Skeletal muscle tissue (tissue), 4 donors: ENCODE measurements around the gene OSGIN1. TPM values are rescaled to one million over a fixed set of nuclear protein-coding genes. Genes with fewer than 3 reads are reported as not detected.

Experiments used
- H3K27ac ChIP-seq: one replicate; pipeline ENCODE4 v1.7.0; 2013; ENCODE audit warnings: mild to moderate bottlenecking, low read depth, low read length, inconsistent platforms
- H3K27me3 ChIP-seq, 3 donors: one replicate each; pipeline ENCODE4 v1.7.0; 2013; ENCODE audit warnings: low read length in 3 of 3; ENCODE audit not compliant: control insufficient read depth in 3 of 3, insufficient read depth in 3 of 3
- H3K36me3 ChIP-seq, 3 donors: one replicate each; pipeline ENCODE4 v1.7.0; 2013; ENCODE audit warnings: low read length in 3 of 3; ENCODE audit not compliant: control insufficient read depth in 3 of 3, insufficient read depth in 3 of 3
- H3K4me1 ChIP-seq, 3 donors: one replicate each; pipeline ENCODE4 v1.7.0; 2013; ENCODE audit warnings: low read length in 3 of 3, mild to moderate bottlenecking in 3 of 3; ENCODE audit not compliant: control insufficient read depth in 3 of 3, insufficient read depth in 3 of 3
- H3K4me3 ChIP-seq, 3 donors: one replicate each; pipeline ENCODE4 v1.7.0; 2013; ENCODE audit warnings: low read length in 3 of 3
- H3K9ac ChIP-seq, 3 donors: one replicate each; pipeline ENCODE4 v1.7.0; 2013; ENCODE audit warnings: low read length in 3 of 3, mild to moderate bottlenecking in 3 of 3, moderate library complexity in 2 of 3, low read depth in 1 of 3
- H3K9me3 ChIP-seq, 3 donors: one replicate each; pipeline ENCODE4 v1.7.0; 2013; ENCODE audit warnings: low read length in 3 of 3; ENCODE audit not compliant: control insufficient read depth in 3 of 3
- total RNA-seq: library from RNA; depleted of rRNA; stranded (reverse); fragments of >200 nt; gene quantifications from one replicate; pipeline ENCODE4 v1.2.3, GENCODE V29; 2014
- donor health status: Osteomylitis.

OSGIN1 gene
- total RNA-seq, 1 donor from 2014 or later: 0.52 TPM

DNA sequence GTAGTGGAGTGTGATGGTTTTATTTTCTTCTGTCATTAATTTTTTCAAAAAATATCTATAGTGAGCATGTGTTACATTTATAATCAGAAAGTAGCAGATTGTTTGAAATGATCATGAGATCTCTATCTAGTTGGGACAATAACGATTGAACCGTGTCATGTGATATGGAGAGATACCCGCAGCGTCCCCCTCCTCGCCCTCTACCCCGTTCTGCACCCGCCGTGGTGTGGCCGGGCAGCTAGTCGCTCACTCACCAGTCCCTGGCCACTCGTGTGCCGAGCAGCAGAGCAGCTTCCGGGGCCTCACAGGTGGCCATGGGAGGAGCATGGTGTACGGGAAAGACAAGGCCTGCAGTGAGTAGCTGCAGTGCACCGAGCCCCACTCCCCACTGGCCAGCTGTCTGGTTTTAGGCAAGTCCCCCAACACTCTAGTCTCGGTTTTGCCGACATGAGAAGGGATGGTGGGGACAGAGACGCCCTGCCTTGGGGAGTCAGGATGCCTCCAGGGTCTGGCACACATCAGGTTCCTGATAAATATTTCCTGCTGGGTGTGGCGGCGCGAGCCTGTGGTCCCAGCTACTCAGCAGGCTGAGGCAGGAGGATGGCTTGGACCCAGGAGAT lies 38.8 kb upstream of the OSGIN1 start:
- Histone ChIP-seq H3K4me3 (no peak overlapping the region), H3K9me3 (no peaks in the 10 kb centered on the region), H3K9ac (no peak overlapping the region), H3K27ac (no peak overlapping the region), H3K36me3 (peaks cover 61 to 70% (median 64%) of the 10 kb centered on the region in 3 donors), H3K4me1 (peaks cover 15 to 24% (median 19%) of the 10 kb centered on the region in 3 donors), H3K27me3 (no peaks in the 10 kb centered on the region)

DNA sequence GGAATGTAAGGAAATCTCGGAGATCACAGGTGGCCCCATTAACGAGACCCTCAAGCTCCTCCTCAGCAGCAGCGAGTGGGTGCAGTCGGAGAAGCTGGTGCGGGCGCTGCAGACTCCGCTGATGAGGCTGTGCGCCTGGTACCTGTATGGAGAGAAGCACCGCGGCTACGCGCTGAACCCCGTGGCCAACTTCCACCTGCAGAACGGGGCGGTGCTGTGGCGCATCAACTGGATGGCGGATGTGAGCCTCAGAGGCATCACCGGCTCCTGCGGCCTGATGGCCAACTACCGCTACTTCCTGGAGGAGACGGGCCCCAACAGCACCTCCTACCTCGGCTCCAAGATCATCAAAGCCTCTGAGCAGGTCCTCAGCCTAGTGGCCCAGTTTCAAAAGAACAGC lies 38.0 kb upstream of the OSGIN1 start:
- Histone ChIP-seq H3K4me3 (no peak overlapping the region), H3K9me3 (no peaks in the 10 kb centered on the region), H3K27me3 (no peaks in the 10 kb centered on the region), H3K9ac (no peak overlapping the region), H3K27ac (no peak overlapping the region), H3K36me3 (peaks cover 68 to 76% (median 68%) of the 10 kb centered on the region in 3 donors), H3K4me1 (peaks cover 15 to 24% (median 19%) of the 10 kb centered on the region in 3 donors)

DNA sequence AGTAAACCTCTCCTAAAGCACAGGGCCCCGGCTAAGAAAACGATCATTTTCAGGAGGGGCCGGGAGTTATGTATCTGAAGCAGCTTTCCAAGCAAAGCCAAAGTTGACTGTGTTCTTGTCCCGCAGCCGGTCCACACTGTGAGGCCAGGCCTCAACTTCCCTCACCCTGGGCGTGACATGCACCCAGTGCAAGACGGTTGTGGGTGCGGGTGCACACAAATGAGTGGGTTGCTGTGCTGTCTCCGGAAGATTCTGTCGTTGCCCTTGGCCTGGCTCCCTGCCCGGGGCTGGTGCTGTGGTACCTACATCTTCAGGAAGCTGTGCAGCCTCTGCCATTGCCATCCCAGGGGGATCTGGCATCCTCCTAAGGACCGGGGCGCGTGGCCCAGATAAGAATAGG lies 37.5 kb upstream of the OSGIN1 start:
- Histone ChIP-seq H3K27me3 (no peaks in the 10 kb centered on the region), H3K27ac (no peak overlapping the region), H3K4me3 (no peak overlapping the region), H3K36me3 (peaks cover 70 to 80% (median 72%) of the 10 kb centered on the region in 3 donors), H3K9me3 (no peaks in the 10 kb centered on the region), H3K4me1 (peaks cover 15 to 24% (median 19%) of the 10 kb centered on the region in 3 donors), H3K9ac (peak overlapping the region in 1 of 3 donors; percentile 25)

DNA sequence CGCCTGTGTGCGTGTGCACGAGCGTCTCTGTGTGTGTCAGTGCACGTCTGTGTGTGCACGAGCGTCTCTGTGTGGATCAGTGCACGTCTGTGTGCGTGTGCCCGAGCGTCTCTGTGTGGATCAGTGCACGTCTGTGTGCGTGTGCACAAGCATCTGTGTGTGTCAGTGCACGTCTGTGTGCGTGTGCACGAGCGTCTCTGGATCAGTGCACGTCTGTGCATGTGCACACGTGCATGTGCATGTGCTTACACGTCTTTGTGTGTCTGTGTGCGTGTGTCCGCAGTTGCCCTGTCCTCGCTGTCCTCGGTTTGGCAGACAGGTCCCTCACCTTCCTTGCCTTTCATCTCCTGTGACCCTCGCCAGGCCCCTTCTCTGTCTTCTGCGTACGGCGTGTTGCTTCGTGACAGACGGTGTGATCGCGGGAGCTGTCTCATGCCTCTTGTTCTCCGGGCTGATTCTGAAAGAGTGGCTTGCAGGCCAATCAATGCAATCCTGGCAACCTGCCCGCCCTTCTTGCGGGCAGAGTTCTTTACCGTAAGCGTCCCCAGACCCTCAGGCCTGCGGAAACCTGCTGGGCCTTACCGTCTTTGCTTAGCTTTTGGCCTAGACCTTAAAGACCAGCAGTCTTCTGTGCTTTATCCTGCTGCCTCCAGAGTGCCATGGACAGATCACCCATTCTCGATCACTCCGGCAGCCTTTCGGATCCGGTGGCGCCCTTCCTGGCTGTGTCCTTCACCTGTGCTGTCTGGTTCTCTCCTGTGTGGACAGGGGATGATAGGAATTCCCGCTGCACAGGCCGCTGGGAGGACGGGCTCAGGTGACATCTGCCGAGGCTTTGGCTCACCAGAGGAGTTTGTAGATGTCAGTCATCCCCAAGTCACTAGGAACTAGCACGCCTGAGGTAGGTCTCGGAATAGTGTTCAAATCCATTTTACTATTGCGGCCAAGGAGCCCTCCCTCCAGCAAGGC lies 35.6 kb upstream of the OSGIN1 start:
- Histone ChIP-seq H3K27me3 (no peaks in the 10 kb centered on the region), H3K9me3 (no peaks in the 10 kb centered on the region), H3K9ac (no peak overlapping the region), H3K4me1 (peaks cover 13 to 17% (median 13%) of the 10 kb centered on the region in 3 donors), H3K4me3 (no peak overlapping the region), H3K36me3 (peaks cover 69 to 76% (median 70%) of the 10 kb centered on the region in 3 donors), H3K27ac (no peak overlapping the region)

DNA sequence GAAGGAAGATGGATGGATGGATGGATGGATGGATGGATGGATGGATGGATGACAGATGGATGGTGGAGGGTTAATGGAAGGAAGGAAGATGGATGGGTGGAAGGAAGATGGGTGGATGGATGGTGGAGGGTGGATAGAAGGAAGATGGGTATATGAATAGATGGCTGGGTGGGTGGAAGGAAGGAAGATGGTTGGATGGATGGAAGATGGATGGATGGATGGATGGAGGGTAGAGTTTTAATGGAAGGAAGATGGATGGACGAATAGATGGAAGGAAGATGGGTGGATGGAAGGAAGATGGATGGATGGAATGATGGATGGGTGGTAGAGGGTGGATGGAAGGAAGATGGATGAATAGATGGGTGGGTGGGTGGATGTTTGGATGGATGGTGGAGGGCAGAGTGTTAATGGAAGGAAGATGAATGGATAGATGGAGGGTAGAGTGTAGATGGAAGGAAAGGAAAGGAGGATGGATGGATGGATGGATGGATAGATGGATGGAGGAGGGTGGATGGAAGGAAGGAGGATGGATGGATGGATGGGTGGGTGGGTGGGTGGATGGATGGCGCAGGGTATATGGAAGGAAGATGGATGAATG lies 32.0 kb upstream of the OSGIN1 start:
- Histone ChIP-seq H3K27me3 (no peaks in the 10 kb centered on the region), H3K9me3 (no peaks in the 10 kb centered on the region), H3K4me1 (peaks cover 0 to 5% (median under 1%) of the 10 kb centered on the region in 3 donors), H3K27ac (no peak overlapping the region), H3K9ac (no peak overlapping the region), H3K4me3 (no peak overlapping the region), H3K36me3 (peaks cover 46 to 49% (median 49%) of the 10 kb centered on the region in 3 donors)

DNA sequence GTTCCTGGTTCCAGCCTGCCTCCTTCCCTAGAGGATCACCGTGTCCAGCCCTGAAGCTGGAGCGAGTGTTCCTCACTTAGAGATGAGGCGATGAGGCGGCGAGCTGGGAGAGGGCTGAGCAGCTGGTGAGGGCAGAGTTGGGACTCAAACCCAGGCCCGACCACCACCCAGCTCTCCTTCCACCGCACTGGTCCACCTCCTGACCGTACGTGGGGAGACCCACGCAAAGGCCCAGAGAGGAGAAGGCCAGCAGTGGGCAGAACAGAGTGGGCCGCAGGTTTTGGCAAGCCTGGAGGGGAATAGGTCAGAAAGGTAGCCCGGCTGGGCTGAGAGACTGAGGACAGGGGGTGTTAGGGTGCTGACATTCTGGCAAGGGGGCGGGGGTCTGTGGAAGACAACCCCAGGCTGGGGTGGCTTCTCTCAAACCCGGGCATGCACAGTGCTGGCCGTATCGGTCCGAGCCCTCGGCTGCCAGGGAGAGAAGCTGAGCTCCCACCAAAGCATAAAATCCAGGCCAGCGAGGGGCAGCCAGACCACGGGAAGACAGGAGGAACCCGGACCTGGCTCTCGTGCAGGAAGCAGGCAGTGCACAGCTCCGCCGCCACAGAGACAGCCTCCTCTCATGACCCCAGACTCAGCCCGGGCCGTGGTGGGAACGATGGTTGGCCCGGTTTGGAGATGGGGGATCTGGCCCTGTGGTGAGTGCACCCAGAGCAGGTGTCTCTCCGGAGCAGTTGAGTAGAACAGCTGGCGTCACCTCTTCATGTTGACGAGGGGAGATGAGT lies 29.3 kb upstream of the OSGIN1 start:
- Histone ChIP-seq H3K27ac (no peak overlapping the region), H3K27me3 (no peaks in the 10 kb centered on the region), H3K4me1 (peaks cover 9 to 11% (median 10%) of the 10 kb centered on the region in 3 donors), H3K9ac (no peak overlapping the region), H3K9me3 (no peaks in the 10 kb centered on the region), H3K36me3 (peaks cover 23 to 27% (median 24%) of the 10 kb centered on the region in 3 donors), H3K4me3 (no peak overlapping the region)

DNA sequence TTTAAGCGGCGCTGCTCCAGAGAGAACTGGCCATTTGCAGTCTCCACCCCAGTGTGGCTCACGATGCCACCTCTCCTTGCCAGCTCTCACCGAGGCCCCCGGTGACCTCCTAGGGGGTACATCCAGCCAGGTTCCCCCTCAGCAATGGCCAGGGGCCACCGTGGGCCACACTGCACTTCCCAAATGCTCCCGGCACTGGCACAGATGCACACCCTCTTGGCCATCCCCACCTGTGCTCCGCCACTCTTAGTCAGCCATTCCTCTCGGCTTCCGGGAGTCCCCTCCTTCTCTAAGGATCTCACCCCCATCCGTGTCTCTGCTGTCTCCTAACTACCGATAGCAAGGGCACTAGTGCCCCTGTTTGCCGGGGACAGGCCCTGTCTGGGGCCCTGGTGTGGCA lies 28.4 kb upstream of the OSGIN1 start:
- H3K27ac ChIP-seq: no peak overlapping the region
- peaks cover 14 to 18% (median 17%) of the 10 kb centered on the region in 3 donors for H3K36me3 ChIP-seq
- peaks cover 9 to 11% (median 10%) of the 10 kb centered on the region in 3 donors for H3K4me1 ChIP-seq
- no peaks in the 10 kb centered on the region for H3K9me3 ChIP-seq
- no peak overlapping the region for H3K4me3 ChIP-seq
- H3K9ac ChIP-seq: no peak overlapping the region
- H3K27me3 ChIP-seq: no peaks in the 10 kb centered on the region

DNA sequence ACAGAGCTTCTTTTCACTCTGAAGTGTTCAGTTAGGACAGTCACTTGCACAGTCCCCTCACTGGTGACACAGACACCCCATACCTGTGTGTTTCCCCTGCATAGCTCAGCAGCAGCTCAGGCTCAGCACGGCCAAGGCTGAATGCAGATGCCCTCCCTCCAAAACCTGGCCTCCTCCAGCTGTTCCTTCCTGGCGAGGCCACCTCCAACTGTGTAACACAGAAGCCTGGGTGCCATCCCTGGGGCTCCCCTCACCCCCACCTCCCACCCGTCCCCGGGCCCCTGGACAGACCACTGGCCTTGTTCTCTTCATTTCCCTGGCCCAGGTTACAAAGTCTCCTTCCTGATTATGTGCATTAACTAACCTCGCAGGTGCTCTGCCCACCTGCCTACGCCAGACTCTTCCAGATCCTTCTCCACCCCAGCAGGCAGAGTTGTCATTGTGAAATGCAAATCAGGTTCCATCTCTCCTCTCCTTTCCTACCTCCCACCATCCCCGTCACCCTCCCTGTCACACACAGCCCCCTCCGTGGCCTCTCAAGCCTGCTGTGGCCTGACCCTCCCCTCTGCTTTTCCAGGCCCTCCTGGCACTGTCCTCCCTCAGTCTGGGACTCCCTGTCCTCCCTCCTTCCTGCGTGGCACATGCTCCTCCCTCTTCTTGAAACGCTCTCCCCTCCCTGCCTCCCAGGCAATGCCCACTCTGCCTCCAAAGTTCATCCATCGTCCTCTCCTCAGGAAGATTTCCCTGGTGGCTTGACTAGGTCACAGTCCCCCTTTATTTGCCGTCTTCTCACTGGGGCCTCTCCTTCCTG lies 27.7 kb upstream of the OSGIN1 start:
- no peak overlapping the region for H3K27ac ChIP-seq
- H3K4me1 ChIP-seq: peaks cover 9 to 11% (median 10%) of the 10 kb centered on the region in 3 donors
- H3K36me3 ChIP-seq: peaks cover 8 to 12% (median 10%) of the 10 kb centered on the region in 3 donors
- H3K9ac ChIP-seq: no peak overlapping the region
- no peaks in the 10 kb centered on the region for H3K9me3 ChIP-seq
- H3K27me3 ChIP-seq: no peaks in the 10 kb centered on the region
- H3K4me3 ChIP-seq: no peak overlapping the region
